GM23338 (cell line): ENCODE data around the gene WNT7A.

Source experiments
- CREB1 ChIP-seq: fragments of 250-450 bp; sonication (Bioruptor Pico); IDR thresholded peaks from 2 replicates; pipeline ENCODE4 v1.5.0; 2020; ENCODE audit warnings: low read depth, mild to moderate bottlenecking, moderate library complexity
- CTCF ChIP-seq, 2 experiments: fragments of 200-600 bp in 1 of 2; sonication (generic) in 1 of 2; conservative IDR thresholded peaks; 2 replicates each; pipeline versions ENCODE4 v1.5.1 to v1.6.1; 2016 to 2017; ENCODE audit warnings: antibody characterized with exemption in 2 of 2, low read depth in 2 of 2, mild to moderate bottlenecking in 2 of 2, moderate library complexity in 1 of 2
- ETS1 ChIP-seq: IDR thresholded peaks from 2 replicates; pipeline ENCODE4 v1.6.1; 2016; ENCODE audit warnings: antibody characterized with exemption
- EZH2 ChIP-seq: fragments of 200-600 bp; sonication (generic); IDR thresholded peaks from one replicate; pipeline ENCODE4 v1.8.0; 2017; ENCODE audit warnings: antibody characterized with exemption, mild to moderate bottlenecking, low read depth; ENCODE audit not compliant: unreplicated experiment
- EZH2phosphoT487 ChIP-seq: fragments of 200-600 bp; sonication (generic); IDR thresholded peaks from one replicate; pipeline ENCODE4 v1.8.1; 2018; ENCODE audit warnings: antibody characterized with exemption; ENCODE audit not compliant: unreplicated experiment
- NANOG ChIP-seq: IDR thresholded peaks from 2 replicates; pipeline ENCODE4 v1.6.1; 2016; ENCODE audit warnings: antibody characterized with exemption, borderline replicate concordance
- POLR2AphosphoS5 ChIP-seq: IDR thresholded peaks from 2 replicates; pipeline ENCODE4 v1.6.1; 2016; ENCODE audit warnings: antibody characterized with exemption, low read depth
- REST ChIP-seq: IDR thresholded peaks from one replicate; pipeline ENCODE4 v1.6.1; 2018; ENCODE audit warnings: antibody characterized with exemption; ENCODE audit not compliant: unreplicated experiment
- ZNF462 ChIP-seq: fragments of 250-450 bp; sonication (Bioruptor Pico); IDR thresholded peaks from 2 replicates; pipeline ENCODE4 v1.5.0; 2020; ENCODE audit warnings: mild to moderate bottlenecking, moderate library complexity

GRCh38 chr3:13787533-13788132 is 92.2 kb downstream of the WNT7A start:
- TF ChIP-seq CTCF (conservative IDR thresholded peaks at IDR 0.05; ENCODE audit: low read depth in 2 of 2) (no peak), POLR2AphosphoS5 (no peak), CREB1 (CRISPR knock-in tag) (no peak), REST (no peak), EZH2 (no peak), EZH2phosphoT487 (no peak), NANOG (no peak), ETS1 (no peak), ZNF462 (no peak)
